C4-2B (cell line): Measurements from ENCODE around the gene CAPN11.

Experiments used
- CTCF ChIP-seq: fragments of 450-650 bp; conservative IDR thresholded peaks from 2 replicates; pipeline ENCODE4 v1.5.1; 2017; ENCODE audit warnings: mild to moderate bottlenecking
- ZFX ChIP-seq: fragments of 450-650 bp; IDR thresholded peaks from 2 replicates; pipeline ENCODE4 v1.6.1; 2017

- TF ChIP-seq CTCF = no peak
- no peak for TF ChIP-seq ZFX
Observed at GRCh38 chr6:44166591-44167184, 8.1 kb downstream of the CAPN11 start.
